ENCODE data around the gene RPLP2.

RPLP2 gene

DNA sequence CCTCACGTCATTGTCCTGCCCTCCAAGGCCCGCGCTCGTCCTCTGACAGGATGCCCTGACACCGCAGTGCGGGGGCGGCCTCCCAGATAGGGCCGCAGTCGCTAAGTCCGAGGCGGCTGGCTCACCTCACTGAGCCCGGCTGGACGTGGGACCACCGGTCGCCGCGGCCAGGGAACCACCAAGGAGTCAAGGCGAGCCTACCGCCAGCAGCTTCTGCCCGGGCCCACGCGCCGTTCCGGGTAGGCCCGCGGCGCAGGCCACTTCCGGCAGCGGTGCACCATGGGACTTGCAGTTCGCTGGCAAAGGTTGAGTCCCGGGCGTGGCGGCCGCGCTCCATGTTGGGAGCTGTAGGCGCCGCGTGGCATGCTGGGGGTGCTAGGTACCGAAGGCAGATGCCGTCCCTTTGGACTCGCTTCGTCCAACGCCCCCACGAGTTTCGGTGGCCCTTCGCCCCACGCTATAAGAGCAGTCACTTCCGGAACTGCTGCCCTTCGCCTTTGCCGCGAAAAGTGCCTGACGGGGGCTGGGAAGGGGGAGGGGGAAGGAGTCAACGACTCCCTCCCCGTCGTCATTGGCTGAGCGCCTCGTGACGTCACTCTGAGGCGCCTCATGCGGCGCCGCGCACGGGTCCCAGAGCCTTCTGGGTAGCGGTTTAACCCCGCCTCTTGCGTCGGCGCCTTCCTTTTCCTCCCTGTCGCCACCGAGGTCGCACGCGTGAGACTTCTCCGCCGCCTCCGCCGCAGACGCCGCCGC is at the start of gene RPLP2:
Gene RPLP2, plus strand, starts transcription at position 681 of the 753 bp plus-strand sequence. CDS start 268 bp downstream, outside the sequence.
- DNase-seq (ENCODE audit: low read depth), result peak; percentile 94

DNA sequence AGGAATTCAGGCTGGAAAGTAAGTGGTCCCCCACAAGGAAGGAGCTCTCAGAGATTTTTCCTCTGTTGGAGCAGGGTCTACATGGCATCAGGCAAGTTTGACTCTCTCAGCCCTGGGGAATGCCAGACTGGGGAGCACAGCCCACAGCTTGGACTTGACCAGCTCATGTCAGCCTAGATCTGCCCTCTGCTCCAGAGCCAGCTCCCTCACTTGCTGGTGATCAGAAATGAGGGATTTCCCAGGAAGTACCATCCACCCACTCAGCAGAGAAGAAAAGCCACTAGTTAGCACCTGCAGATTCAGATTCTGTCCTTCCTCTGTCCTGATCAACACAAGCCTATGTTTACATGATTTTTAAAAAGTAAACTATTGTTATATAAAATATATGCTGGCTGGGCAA is 49.5 kb upstream of the RPLP2 start:
- DNase-seq (ENCODE audit: low read depth), result no peak

DNA sequence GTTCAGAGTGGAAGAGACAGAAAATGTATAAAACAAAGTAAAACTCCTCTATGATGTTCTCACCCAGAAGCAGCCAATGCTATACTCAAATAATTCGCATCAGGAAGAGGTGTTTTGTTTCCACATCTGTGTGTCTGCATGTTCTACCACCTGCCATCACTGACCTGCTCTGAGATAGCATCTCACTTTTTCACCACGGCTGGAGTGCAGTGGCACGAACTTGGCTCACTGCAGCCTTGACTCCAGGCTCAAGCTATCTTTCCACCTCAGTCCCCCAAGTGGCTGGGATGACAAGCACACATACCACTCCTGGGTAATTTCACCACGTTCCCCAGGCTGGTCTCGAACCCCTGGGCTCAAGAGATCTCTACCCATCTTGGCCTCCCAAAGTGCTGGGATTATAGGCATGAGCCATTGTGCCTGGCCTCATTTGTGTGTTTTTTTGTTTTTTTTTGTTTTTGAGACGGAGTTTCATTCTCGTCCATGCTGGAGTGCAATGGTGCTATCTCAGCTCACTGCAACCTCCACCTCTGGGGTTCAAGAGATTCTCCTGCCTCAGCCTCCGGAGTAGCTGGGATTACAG is 48.1 kb upstream of the RPLP2 start:
- DNase-seq (ENCODE audit: low read depth), result no peak

DNA sequence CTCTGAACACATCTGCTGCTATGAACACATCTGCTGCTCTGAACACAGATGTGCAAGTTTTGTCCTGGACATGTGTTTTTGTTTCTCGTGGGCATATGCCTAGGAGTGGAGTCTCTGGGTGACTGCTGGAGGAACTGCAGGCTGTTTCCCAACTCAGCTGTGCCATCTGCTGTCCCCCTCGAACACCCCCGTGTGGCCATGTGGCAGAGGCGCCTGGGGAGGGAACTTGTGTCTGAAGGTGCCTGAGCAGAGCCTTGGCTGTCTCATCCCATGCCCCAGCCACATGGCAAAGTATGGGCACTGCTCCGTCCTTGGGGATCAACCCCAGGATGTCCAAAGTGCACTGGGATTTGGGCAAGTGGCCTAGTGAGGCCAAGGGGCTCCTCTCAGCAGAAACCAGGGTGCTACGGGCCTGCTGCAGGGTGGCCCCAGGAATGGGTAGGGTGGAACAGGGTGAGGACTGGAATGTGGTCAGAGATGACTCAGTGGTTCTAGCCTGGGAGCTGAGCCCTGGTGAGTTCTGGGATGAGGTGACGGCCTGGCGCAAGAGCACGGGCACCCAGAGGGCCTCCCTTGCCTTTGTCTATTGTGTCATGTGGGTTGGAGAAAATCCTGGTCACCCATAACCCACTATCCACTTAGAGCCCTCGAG is 47.2 kb upstream of the RPLP2 start:
- peak; percentile 73 for DNase-seq (ENCODE audit: low read depth)

DNA sequence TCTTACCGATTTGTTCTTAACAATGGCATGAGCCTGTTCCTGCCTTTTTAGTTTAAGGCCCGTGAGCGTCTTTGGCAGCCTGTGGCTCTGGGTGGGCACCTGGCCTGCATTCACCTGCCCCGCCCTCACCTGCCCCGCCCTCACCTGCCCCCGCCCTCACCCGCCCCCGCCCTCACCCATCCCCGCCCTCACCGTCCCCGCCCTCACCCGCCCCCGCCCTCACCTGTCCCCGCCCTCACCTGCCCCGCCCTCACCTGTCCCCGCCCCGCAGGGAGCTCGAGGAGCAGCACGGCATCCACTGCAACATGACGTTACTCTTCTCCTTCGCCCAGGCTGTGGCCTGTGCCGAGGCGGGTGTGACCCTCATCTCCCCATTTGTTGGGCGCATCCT is 46.7 kb upstream of the RPLP2 start:
- DNase-seq (ENCODE audit: low read depth), result no peak

DNA sequence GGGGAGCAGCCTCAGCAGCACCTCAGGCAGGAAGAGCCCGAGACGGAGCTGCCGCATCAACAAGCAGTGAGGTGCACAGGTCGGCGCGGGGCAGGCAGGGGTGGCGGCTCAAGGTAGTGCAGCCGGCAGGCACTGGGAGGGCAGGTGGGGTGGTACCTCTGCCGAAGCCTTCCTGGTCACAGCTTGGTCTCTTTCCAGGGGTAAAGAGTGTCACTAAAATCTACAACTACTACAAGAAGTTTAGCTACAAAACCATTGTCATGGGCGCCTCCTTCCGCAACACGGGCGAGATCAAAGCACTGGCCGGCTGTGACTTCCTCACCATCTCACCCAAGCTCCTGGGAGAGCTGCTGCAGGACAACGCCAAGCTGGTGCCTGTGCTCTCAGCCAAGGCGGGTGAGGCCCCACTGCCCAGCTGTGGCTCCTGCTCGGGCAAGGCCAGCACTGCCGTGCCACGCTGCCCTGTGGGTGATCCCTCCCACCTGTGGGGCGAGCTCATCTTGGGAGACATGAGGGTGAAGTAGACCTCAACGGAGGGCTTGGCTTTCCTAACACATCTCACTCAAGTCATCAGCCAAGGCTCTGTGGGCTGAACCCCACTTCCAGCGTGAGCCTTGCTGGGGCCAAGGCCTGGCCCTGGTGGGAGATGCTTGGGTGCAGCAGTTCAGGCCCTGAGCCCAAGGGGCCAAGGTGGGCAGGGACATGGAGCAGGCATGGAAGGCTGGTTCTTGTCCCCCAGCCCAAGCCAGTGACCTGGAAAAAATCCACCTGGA is 46.0 kb upstream of the RPLP2 start:
- no peak for DNase-seq (ENCODE audit: low read depth)

DNA sequence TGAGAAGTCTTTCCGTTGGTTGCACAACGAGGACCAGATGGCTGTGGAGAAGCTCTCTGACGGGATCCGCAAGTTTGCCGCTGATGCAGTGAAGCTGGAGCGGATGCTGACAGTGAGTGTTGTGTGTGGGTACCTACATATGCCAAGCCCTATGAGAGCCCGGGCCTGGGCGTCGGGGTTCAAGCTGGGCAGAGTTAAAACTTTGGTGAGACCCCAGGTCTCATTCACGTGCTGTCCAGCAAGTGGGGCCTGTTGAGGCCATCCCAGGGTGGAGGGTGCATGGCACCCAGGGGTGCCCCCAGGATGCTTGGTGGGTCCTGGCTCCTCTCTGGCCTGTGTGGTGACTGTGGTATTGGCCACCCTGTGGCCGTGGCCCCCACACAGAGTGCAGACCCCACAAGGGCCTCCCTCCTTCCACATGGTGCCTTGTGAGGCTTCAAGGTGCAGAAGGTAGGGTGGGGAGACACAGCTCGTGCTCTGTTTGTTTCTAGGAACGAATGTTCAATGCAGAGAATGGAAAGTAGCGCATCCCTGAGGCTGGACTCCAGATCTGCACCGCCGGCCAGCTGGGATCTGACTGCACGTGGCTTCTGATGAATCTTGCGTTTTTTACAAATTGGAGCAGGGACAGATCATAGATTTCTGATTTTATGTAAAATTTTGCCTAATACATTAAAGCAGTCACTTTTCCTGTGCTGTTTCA is 45.3 kb upstream of the RPLP2 start:
- no peak for DNase-seq (ENCODE audit: low read depth)

DNA sequence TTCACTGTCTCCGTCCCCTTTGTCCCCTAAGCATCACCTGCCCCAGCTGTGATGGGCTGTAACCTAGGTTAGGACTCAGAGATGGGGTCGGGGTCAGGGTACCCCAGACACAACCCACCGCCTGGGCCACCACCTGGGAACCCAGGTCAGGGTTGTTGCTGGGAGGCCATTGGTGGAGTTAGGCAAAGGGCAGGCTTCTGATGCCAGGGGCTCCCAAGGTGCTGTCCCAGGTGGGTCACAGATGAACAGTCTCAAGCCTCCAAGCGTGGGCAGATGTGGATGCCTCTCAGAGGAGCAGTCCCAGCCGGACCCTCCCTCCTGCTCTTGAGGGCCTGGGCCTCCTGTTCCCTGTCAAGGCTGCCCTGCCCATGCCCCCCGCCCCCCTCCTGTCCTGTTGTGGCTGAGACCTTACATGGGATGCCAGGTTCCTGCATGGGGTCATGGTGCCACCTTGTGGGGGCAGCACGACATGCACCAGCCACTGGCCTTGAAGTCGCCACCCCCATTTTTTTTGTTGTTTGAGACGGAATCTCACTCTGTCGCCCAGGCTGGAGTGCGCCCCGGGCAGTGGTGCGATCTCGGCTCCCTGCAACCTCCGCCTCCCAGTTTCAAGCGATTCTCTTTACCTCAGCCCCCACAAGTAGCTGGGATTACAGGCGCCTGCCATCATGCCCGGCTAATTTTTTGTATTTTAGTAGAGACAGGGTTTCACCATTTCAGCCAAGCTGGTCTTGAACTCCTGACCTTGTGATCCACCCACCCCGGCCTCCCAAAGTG is 44.6 kb upstream of the RPLP2 start:
- DNase-seq (ENCODE audit: low read depth), result no peak

DNA sequence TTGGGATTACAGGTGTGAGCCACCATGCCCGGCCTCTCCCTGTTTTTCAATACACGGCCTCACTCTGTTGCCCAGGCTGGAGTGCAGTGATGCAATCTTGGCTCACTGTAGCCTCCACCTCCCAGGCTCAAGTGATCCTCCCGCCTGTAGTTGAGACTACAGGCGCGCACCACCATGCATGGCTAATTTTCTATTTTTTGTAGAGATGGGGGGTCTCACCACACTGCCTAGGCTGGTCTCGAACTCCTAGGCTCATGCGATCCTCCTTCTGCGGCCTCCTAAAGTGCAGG is 44.0 kb upstream of the RPLP2 start:
- no peak for DNase-seq (ENCODE audit: low read depth)

DNA sequence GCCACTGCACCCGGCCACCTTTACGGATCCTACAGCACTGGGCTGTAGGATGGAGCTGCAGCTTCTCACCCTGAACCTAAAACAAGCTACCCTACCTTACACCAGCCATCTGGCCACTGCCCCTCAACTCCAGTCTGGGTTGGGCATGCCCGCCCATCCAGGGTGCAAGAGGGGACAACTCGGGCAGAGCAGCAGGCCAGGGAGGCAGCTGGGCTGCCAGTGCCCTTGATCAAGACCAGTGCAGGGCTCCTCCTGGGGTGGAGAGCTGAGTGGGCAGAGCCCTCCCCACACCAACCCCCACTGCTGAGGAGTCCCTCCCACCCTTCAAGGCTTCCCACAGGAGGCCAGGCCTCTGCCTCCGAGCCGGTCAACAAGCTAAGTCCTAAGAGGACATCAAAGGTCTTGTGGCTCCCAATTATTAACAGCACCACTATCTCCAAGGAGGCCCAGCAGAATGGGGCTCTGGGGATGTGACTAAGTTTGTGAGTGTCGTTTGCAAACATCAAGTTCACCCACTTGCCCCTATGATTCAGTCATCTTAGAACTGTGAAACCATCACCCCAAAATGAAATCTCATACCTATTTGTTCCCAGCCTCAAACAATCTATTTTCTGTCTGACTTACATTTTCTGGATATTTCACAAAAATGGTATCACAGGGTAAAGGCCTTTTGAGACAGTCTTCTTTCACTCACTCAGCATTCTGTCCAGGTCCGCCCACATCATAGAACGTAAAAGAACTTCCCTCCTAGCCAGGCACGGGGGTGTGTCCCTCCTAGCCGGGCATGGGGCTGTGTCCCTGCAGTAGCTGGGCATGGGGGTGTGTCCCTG is 43.4 kb upstream of the RPLP2 start:
- no peak for DNase-seq (ENCODE audit: low read depth)

DNA sequence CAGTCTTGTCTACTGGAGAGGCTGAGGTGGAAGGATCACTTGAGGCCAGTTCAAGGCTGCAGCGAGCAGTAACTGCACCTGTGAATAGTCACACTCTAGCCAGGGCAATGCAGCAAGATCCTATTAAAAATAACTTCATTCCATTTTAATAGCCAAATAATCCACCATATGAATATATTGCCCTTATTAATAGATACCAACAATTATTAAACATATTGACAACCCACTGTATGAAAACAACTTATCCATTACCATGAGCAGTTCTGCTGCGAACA is 42.9 kb upstream of the RPLP2 start:
- no peak for DNase-seq (ENCODE audit: low read depth)

DNA sequence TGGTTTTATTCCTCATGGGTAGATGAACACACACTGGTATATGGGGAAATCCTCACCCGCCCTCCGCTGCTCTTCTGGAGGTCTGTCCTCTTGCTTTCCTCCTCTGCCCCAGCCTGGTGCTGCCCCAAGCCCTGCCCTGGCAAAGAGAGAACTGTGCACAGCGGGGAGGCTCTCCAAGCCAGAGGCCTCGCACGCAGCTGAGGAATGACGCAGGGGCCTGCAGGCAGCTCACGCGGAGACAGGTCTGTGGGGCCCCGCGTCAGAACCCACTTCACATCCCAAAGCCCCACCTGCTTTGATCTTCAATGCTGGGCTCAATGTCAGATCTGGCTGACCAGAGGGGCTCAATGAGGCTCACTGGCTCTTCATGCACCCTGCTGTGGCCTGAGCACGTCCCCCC is 42.5 kb upstream of the RPLP2 start:
- DNase-seq (ENCODE audit: low read depth), result no peak

DNA sequence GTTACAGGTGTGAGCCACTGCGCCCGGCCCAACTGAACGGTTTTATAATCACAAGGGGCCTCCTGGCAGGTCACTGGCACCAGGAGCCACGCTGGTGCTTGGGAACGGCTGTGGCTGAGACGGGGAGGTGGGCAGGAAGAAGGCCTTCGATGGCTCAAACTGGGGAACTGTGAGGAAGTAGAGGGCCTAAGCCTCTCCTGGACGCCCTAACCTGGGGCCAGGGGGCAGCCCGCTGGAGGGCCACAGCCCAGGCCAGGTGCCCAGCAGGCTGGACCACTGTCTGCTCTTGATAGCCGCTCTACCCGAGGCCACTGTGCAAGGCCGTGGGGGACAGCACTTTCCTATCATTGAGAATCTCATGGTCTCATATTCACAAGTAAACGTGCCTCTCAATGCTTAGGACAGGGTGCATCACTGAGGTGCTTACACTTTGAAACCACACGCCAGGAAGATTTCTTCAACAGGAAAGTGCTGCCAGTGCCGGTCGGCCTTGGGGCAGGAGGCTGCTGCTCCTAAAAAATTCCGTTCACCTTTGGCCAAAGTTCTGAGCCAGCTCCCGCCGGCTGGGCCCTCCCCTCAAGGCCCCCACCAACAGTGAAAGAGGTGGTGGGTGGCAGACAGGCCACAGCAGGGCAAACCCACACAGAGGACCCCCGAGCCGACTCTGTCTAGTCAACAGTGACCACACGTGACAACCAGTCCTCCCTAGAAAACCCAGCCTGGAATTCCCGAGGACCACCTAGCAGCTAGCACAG is 39.7 kb upstream of the RPLP2 start:
- no peak for DNase-seq (ENCODE audit: low read depth)

DNA sequence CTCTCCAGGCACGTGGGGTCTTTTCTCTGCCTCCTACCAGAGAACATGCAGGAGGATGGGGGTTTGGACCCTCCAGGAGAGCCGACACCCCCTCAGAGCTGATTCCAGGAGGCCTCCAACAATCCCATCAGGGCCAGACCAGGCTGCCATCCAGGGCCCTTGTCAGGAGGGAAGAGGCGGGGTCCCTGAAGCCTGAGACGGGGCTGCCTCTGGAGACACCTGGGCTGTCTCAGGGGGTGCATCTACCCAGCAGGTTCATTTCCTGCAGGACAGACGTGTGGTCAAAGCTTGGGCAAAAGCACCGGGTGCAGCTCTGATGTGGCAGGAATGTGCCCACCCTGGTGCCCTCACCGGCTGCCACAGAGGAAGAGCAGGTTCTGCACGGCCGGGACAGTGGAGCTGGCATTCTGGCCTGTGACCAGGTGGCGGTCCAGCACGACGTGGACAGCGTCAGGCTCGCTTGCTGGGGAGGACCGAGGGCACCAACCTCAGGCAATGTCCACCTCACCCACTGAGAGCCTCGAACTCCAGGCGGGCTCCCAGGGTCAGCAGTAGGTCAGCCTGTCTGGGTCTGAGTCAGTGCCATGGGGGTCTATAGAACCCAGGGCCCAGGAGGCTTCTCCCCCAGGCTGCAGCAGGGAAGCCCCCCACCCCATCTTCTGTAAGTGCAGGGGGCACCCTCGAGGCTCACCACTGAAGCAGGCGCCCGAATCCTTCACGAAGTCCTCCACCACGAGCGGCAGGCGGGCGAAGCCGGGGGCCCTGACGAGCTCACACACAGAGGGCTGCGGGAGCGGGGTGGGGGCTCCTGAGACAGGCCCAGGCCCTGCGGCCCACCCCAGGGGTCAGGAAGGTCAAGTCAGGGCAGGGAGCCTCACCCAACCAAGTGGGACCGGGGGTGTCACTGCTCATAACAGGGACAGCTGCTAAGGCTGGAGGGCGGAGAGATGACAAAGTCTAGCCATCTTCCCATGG is 38.8 kb upstream of the RPLP2 start:
- DNase-seq (ENCODE audit: low read depth), result no peak

DNA sequence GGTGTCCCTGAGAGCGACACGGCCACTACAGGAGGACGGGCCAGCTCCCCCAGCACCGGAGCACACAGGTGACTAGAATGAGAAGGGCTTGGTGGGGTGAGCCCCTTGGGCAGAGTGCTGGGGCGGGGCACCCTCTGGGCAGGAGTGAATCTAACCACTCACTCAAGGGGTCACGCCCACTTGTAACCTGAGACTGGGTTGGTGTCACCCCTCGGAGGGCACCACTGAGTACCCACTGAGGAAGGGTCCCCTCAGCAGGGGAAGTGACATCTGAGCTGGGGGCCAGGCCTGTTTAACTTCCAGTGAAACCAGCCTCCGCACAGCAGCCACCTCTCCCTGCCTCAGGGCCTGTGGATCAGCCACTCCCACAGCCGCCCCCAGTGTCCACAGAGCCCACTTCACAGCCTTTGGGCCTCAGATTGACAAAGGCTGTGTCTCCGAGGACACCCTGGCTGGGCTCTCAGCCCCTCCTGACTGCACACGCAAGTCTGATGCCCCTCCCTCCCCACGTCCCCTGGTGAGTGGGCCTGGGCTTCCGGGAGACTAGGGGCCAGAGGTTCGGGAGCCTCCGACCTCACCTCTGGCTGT is 38.1 kb upstream of the RPLP2 start:
- DNase-seq (ENCODE audit: low read depth), result no peak

DNA sequence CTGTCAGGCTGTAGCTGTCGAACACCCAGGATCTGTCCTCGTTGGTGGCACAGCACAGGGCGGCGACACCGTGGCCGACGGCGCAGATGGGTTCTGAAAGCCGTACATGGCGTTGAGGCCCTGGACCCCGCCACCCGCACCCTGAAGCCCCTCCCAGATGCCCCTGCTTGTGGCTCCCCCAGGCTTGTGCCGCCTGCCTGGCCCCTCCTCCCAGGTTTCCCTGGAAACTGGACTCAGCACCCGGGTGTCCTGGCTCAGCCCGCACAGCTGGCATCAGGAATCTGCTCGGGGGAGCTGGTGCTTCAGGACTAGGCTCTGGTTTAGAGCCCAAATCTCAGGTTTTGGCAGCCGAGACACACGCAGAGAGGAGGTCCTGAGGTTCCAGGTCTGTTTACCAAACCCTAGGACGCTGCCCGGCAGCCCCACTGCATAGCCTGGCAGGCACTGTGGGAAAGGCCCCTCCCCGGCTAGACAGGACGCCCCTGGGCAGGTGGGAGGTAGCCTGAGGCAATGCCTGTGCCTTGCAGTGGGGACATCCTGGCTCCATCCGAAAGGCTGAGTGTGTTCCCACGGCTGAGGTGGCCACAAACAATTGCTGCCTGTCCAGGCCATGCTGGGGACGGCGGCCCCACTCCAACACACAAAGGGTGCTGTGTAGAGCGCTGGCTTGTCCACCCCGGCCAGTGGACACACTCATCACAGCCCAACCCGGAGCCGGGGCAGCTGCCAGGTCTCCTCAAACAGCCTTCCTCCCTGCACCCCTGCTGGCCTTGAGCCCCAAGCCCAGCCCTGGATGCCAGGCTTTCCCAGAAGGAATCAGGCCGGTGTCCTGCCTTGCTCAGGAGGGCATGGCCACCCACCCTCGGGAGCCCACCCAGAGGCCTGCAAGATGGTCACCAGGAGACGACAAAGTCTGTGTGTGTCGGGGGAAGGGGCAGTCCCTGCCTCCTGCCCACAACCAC is 37.1 kb upstream of the RPLP2 start:
- DNase-seq (ENCODE audit: low read depth), result no peak

DNA sequence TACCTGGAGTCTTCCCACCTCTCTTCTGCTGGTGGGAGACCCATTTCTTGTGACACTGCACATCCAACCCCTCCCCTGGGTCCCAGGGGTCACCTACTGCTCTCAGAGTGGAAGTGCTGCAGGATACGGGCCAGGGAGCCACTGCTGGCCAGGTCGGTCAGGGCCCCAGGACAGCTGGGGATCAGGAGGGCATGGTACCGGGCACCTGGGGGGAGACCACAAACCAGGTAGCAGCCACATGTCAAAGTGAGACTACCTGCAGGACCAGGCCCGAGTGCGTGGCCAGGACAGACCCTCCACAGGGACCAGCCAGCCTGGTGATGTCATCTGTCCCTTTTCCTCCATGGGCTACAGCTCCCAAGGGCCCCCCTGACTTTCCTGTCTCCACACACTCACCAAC is 36.3 kb upstream of the RPLP2 start:
- no peak for DNase-seq (ENCODE audit: low read depth)
